GM12874 (cell line): ENCODE data around the gene UBA6.

ENCODE experiments used
- CTCF ChIP-seq: IDR thresholded peaks from 2 replicates; pipeline ENCODE4 v1.5.1; 2011; ENCODE audit warnings: low read depth, mild to moderate bottlenecking, control low read depth, low read length, moderate library complexity; ENCODE audit not compliant: insufficient read depth

The UBA6 gene

GRCh38 chr4:67575232-67576058 lies 125.5 kb downstream of the UBA6 start:
- TF ChIP-seq CTCF: no peak

GRCh38 chr4:67573193-67573592 lies 127.8 kb downstream of the UBA6 start:
- TF ChIP-seq CTCF: no peak

- no peak for TF ChIP-seq CTCF
Measured at GRCh38 chr4:67571975-67572374, 129.0 kb downstream of the UBA6 start.

GRCh38 chr4:67570537-67570936 lies 130.4 kb downstream of the UBA6 start:
- TF ChIP-seq CTCF: no peak

- TF ChIP-seq CTCF: no peak
Measured at GRCh38 chr4:67568820-67569219, 132.1 kb downstream of the UBA6 start.

GRCh38 chr4:67566335-67566734 lies 134.6 kb downstream of the UBA6 start:
- TF ChIP-seq CTCF: no peak

GRCh38 chr4:67565284-67565683 lies 135.7 kb downstream of the UBA6 start:
- no peak for TF ChIP-seq CTCF
